AG10803 (cell line): ENCODE data around the gene UMODL1.
"Not testable (repeated sequence)": the region's sequence is repeated elsewhere in the genome, so short reads cannot be mapped to it uniquely, and the experiment has no call there.

ENCODE experiments used
- DNase-seq: peaks from one replicate; pipeline ENCODE4 v3.0.0; 2010; ENCODE audit warnings: low read depth
- H3K4me3 ChIP-seq: 2 replicates; pipeline ENCODE4 v1.5.1; 2011; ENCODE audit warnings: mild to moderate bottlenecking, low read length, control low read depth
- TF ChIP-seq, protein P1 (sequence below): conservative IDR thresholded peaks from 2 replicates; pipeline ENCODE4 v1.5.1; 2011; ENCODE audit warnings: mild to moderate bottlenecking, low read length, control low read depth, inconsistent platforms

The UMODL1 gene

DNA sequence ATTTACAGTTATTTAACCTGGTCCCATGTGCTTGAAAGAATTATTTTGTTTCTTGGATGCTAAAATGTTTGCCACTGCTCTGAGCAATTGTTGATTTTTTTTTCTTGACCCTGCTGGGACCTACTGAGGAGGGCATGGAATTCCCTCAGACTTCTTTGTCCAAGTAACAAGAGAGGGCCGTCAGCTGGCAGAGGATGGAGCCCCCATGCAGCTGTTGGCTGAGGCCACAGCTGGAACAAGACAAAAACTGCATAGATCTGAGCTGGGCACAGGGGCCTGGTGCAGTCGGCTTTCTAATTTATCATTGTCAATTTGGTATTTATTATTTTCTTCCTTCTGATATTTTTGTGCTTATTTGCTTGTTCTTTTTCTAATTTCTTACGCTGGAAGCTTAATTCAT, 108.2 kb downstream of the UMODL1 start:
- TF ChIP-seq, protein P1, sequence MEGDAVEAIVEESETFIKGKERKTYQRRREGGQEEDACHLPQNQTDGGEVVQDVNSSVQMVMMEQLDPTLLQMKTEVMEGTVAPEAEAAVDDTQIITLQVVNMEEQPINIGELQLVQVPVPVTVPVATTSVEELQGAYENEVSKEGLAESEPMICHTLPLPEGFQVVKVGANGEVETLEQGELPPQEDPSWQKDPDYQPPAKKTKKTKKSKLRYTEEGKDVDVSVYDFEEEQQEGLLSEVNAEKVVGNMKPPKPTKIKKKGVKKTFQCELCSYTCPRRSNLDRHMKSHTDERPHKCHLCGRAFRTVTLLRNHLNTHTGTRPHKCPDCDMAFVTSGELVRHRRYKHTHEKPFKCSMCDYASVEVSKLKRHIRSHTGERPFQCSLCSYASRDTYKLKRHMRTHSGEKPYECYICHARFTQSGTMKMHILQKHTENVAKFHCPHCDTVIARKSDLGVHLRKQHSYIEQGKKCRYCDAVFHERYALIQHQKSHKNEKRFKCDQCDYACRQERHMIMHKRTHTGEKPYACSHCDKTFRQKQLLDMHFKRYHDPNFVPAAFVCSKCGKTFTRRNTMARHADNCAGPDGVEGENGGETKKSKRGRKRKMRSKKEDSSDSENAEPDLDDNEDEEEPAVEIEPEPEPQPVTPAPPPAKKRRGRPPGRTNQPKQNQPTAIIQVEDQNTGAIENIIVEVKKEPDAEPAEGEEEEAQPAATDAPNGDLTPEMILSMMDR, result no peak
- no peak for DNase-seq
- no peak overlapping the region for H3K4me3 ChIP-seq

DNA sequence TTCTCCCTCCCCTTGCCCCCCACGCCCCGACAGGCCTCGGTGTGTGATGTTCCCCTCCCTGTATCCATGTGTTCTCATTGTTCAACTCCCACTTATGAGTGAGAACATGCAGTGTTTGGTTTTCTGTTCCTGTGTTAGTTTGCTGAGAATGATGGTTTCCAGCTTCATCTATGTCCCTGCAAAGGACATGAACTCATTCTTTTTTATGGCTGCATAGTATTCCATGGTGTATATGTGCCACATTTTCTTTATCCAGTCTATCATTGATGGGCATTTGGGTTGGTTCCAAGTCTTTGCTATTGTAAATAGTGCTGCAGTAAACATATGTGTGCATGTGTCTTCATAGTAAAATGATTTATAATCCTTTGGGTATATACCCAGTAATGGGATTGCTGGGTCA, 108.9 kb downstream of the UMODL1 start:
- not testable (repeated sequence) for H3K4me3 ChIP-seq, DNase-seq

DNA sequence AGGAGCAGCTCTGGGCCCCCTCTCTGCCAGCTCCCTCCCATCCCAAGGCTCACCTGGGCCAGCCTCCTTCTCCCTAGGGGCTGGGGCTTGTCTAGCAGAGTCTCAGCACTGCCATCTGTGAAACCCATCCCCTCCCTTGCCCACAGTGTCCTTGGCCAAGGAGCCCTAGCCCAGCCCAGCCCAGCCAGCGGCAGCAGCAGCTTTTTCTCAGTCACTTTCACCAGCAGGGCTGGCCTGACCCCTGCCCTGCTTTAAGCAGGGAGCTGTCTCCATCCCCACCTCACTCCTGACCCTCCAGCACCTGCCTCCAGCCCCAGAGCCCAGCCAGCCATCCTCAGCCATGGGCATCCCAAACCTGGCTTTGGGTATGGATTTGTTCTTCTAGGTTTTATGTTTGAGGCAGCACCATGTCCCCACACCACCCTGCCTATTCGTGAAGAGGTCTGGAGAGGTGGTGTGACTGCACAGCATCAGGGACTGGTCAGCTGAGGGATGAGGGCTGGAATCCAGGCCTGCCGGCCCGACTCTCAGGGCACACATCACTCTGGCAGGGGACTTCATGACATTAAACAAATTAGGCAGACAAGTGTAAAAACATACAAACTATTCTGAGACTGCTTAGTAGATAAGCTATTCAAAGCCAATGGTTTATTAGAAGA, 111.7 kb downstream of the UMODL1 start:
- DNase-seq, result no peak
- no peak overlapping the region for H3K4me3 ChIP-seq
- TF ChIP-seq, protein P1, result no peak

DNA sequence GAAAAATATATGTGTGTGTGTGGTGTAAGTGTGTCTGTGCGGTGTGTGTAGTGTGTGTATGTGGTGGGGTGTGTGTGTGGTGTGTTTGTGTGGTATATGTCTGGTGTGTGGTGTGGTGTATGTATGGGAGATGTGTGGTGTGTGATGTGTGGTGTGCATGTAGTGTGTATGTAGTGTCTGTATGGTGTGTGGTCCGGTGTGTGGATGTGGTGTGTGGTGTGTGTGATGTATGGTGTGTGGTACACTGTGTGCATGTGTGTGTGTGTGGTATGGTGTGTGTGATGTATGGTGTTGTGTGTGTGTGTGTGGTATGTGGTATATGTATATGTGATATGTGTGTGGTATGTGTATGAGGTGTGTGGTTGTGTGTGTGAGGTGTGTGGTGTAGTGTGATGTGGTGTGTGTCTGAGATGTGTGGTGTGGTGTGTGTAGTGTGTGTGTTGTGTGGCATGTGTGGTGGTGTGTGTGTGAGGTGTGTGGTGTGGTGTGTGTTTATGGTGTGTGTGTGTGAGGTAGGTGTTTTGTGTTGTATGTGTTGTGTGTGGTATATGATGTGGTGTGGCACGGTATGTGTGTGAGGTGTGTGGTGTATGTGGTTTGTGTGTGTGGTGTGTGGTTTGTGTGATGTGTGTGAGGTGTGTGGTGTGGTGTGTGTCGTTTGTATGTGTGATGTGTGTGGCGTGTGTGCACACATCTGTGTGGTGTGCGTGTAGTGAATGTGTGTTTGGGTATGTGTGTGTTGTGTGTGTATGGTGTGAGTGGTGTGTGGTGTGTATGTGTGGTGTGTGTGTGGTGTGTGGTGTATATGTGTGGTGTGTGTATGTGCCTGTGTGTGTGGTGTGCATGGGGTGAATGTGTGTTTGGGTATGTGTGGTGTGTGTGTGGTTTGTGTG, 112.5 kb downstream of the UMODL1 start:
- TF ChIP-seq, protein P1, result no peak
- no peak overlapping the region for H3K4me3 ChIP-seq
- DNase-seq, result no peak

DNA sequence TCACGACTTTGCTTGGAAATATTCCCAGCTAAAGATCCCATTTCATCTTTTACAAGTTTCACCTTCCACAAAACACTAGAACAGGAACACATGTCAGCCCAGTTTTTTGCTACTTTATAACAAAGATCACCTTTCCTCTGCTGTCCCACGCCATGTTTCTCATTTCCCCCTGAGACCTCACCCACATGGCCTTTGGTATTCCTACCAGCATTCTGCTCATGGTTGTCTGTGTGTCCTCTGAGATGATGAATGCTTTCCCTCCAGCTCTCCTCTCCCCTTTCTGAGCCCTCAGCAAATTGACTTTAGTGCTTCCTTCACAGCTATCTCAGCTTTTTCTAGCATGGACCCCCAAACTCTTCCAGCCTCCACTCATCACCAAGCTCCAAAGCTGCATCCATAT, 115.5 kb downstream of the UMODL1 start:
- TF ChIP-seq, protein P1, result no peak
- DNase-seq, result no peak
- H3K4me3 ChIP-seq, result no peak overlapping the region

DNA sequence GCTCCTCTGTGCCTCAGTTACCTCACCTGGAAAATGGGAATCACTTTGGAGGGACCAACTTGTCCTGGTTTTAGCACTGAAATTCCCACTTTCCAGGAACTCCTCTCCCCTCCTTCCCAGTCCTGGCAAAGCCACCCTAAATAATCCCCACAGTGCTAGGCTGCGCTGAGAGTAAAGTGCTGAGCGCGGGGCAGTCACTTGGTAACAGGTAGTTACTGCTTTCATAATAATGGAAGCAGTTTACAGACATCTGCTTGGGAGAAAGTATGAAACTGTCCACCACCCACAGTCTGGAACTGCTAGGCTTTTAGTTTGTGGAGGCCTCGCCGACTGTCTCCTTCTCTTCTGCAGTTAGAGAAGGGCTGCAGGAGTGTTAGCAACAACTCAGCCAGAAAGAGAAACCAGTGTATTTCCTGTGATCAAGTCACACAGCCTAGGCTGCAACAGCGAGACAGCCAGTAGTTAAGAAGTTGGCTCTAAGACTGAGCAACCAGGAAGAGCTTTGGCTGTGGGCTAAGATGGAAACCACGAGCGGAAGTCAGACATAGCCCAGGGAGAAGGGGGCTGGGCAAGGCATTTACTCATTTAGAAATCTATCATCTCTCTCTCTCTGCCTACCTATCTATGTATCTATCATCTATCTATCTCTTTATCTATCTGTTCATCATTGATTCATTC, 117.0 kb downstream of the UMODL1 start:
- DNase-seq, result peak; percentile 29
- H3K4me3 ChIP-seq, result no peak overlapping the region
- TF ChIP-seq, protein P1, result no peak

DNA sequence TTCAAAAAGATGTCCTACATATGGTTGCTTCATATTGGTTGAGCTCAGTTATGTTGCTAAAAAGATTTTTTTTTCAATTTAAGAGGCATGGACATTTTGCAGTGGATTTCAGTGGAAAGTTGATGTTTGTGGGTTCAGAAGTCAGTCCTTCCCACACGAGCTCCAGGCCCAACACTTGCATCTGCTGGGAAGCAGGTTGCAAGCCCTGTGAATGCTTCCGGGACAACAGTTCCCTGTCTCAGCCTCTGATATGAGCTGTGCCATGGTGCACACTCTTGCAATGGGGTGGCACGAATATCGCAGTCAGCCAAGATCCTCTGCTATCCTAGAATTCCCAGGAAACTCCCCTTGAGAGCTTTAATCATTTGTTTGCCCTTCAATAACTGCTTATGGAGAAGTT, 117.5 kb downstream of the UMODL1 start:
- DNase-seq, result no peak
- H3K4me3 ChIP-seq, result no peak overlapping the region
- TF ChIP-seq, protein P1, result no peak
